Coronary artery (tissue), 2 donors: ENCODE results near the gene CRIP2.
A peak's percentile ranks its signal among the peaks of the same experiment; 100 is the strongest.

Source experiments
- DNase-seq: peaks from one replicate; pipeline ENCODE4 v3.0.0-alpha.2; 2017; ENCODE audit warnings: low spot score
- H3K27ac ChIP-seq, 2 donors: fragments of 200-600 bp; sonication (generic); one replicate each; pipeline ENCODE4 v1.5.1; 2016 to 2019
- H3K4me3 ChIP-seq: fragments of 200-600 bp; sonication (generic); 2 replicates; pipeline ENCODE4 v1.5.1; 2016; ENCODE audit warnings: mild to moderate bottlenecking, moderate library complexity
- TF ChIP-seq, protein P1 (sequence below): fragments of 200-600 bp; sonication (generic); IDR thresholded peaks from one replicate; pipeline ENCODE4 v1.5.1; 2019; ENCODE audit warnings: antibody characterized with exemption

Gene CRIP2

DNA sequence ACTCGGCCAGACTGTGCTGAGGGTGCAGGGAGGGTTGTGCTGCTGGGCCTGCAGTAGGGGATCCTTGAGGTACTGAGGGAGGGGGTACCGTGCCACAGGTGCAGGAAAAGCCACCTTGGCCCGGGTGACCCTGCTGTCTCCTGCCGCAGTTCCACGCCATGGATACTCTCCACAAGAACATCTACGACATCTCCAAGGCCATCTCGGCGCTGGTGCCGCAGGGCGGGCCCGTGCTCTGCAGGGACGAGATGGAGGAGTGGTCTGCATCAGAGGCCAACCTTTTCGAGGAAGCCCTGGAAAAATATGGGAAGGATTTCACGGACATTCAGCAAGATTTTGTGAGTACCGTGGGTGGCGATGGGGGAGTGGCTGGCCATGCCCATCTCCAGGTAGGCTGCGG, 14.0 kb upstream of the CRIP2 start:
- Histone ChIP-seq H3K27ac (no peak overlapping the region), H3K4me3 (no peak overlapping the region)
- DNase-seq: no peak
- TF ChIP-seq, protein P1, sequence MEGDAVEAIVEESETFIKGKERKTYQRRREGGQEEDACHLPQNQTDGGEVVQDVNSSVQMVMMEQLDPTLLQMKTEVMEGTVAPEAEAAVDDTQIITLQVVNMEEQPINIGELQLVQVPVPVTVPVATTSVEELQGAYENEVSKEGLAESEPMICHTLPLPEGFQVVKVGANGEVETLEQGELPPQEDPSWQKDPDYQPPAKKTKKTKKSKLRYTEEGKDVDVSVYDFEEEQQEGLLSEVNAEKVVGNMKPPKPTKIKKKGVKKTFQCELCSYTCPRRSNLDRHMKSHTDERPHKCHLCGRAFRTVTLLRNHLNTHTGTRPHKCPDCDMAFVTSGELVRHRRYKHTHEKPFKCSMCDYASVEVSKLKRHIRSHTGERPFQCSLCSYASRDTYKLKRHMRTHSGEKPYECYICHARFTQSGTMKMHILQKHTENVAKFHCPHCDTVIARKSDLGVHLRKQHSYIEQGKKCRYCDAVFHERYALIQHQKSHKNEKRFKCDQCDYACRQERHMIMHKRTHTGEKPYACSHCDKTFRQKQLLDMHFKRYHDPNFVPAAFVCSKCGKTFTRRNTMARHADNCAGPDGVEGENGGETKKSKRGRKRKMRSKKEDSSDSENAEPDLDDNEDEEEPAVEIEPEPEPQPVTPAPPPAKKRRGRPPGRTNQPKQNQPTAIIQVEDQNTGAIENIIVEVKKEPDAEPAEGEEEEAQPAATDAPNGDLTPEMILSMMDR: no peak

DNA sequence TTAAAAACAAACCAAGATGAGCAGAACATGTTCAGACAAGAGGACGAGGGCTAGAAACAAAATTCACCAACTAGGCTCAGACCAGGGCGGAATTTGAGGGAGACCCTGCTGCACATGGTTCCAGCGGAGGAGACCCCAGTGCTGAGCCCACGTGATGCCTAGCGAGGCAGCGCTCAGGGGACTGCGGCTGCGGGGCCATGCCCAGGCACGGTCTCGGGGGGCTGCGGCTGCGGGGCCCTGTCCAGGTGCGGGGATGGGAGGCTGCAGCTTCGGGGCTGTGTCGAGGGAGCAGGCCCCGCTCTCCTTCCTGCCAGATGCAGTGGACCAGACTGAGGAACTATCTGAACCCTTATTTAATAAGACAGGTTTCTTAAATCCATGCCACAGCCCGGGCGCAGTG, 12.7 kb upstream of the CRIP2 start:
- H3K4me3 ChIP-seq: no peak overlapping the region
- no peak for DNase-seq
- TF ChIP-seq, protein P1: no peak
- H3K27ac ChIP-seq: no peak overlapping the region

DNA sequence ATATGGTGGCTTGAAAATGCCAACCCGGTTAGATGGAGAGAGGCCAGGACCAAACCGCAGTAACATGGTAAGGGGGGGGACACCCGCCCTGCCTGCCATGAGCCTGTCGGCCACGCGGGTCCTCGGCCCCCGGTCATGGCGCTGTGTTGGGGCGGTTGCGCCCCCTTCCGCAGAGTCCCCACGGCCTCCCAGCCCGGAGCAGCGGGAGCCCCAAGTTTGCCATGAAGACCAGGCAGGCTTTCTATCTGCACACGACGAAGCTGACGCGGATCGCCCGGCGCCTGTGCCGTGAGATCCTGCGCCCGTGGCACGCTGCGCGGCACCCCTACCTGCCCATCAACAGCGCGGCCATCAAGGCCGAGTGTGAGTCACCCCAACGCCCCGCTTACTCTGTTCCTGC, 10.1 kb upstream of the CRIP2 start:
- TF ChIP-seq, protein P1: no peak
- no peak for DNase-seq
- Histone ChIP-seq H3K4me3 (no peak overlapping the region), H3K27ac (no peak overlapping the region)

DNA sequence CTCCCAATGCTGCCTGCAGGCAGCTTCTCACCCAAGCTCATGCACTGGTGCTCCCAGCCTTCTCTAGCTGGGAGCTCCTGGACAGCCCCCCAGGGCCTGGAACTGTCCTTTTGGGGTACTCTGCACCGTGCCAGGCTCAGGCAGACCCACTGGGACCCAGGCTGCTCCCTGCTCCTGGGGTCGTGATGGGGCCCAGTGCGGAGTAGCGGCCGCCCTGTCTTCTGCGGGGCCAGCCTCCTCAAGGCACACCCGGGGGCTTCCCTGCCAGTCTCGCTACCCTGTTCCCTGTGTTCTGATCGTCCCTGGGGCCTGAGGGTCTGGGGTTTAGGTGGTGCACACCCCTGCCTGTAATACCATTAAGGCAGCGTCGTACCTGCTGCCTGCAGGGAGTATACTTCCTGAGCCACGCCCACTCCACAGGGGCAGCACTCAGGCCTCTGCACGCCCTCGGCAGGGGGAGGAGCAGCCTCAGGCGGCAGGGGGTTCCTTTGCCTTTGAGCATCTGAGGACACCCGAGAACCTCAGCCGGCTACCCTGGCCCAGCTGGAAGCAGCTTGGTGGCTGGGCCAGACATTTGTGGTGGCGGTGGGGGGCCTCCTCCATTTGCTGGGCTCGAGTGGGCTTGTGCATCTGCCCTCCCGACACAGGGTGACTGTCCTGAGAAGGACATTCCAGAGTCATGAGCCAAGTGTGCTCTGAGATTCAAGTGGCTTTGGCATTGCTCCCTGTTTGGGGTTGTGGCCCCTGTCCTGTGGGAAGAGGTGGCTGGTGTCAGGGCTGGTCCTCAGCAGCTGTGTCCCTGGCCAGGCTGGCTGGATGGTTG, 9.2 kb upstream of the CRIP2 start:
- TF ChIP-seq, protein P1: no peak
- DNase-seq: no peak

DNA sequence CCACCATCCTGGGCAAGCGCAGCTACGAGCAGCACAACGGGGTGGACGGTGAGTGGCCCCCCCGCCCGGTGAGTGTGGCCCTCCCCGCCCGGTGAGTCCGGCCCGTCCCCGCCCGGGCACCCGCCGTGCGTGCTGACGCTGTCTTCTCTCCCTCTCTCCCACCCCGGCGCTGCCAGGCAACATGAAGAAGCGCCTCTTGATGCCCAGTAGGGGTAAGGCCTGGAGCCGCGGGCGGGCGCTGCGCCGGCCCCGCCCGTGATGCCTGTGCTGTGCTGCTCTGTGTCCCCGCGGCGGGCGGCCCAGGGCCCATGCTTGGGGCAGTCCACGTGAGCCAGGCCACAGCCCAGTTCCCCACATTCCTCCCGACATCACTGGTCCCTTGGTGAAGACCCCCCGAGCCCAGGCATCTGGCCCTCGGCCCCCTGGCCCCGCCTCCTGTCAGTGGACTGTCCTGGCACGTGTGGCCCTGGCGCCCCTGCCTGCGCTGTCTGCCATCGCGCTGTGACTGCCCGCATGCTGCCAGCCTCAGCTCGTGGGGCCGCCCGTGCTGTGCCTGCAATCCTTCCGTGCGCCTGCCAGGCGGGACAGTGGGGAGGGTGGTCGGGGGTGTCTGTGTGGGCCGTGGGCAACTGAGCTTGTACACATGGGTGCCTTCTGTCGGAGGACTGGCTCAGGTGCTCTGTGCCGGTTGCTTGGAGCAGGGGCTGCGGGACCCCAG, 7.9 kb upstream of the CRIP2 start:
- TF ChIP-seq, protein P1: no peak
- Histone ChIP-seq H3K27ac (peak overlapping the region; percentile 42 to 79), H3K4me3 (no peak overlapping the region)
- DNase-seq: no peak

More for the DNA sequence above, 9.2 kb upstream of the CRIP2 start:
- H3K4me3 ChIP-seq: no peak overlapping the region
- peak overlapping the region; percentile 42 to 69 for H3K27ac ChIP-seq

DNA sequence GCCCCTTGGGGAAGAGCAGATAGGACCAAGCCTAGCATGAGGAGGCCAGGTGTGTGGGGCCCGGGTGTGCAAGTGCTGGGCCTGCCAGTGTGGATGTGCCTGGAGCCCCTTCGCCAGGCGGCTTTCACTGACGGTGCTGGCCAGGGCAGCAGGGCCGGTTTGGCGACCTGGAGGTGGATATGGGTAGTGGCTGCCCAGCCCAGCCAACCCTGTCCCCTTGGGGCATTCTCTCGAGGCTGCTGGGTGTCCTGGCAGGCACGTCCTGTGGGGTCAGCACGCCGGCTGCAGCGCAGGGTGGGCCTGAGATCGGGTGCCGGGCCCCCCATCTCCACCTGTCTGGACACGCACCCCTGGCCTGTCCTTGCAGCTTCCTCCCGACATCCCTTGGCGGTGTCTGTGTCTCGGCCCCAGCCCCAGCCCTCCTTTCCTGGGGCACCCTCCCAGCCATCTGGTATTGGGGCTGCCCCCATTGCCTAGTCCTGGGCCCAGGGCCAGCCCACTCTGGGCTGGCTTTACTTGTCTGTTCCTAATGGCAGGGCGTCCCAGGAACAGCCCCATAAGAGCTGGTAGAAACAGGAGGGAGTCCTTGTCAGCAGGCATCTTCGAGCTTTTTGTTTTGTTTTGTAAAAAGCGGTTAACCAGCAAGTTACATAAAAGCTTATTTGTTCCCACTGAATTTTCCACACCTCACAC, 7.2 kb upstream of the CRIP2 start:
- TF ChIP-seq, protein P1: no peak
- H3K4me3 ChIP-seq: no peak overlapping the region
- no peak for DNase-seq
- H3K27ac ChIP-seq: peak overlapping the region; percentile 79 to 96
